NCI-H774 (cell line): Measurements from ENCODE around the gene NECTIN2.
A peak's percentile ranks its signal among the peaks of the same experiment; 100 is the strongest.
"Not testable (repeated sequence)": the region's sequence is repeated elsewhere in the genome, so short reads cannot be mapped to it uniquely, and the experiment has no call there.

Source experiments
- DNase-seq: peaks from one replicate; lab custom pipeline; 2025; lab: John Stamatoyannopoulos, UW

Gene NECTIN2

GRCh38 chr19:44884566-44884965 lies 38.5 kb downstream of the NECTIN2 start:
- DNase-seq = no peak

GRCh38 chr19:44886141-44886540 lies 40.0 kb downstream of the NECTIN2 start:
- DNase-seq = no peak

- no peak for DNase-seq
Measured at GRCh38 chr19:44887648-44888047, 41.6 kb downstream of the NECTIN2 start.

GRCh38 chr19:44888335-44888734 lies 42.2 kb downstream of the NECTIN2 start:
- DNase-seq = not testable (repeated sequence)

- DNase-seq = no peak
Measured at GRCh38 chr19:44889830-44890365, 43.8 kb downstream of the NECTIN2 start.

- peak; percentile 100 for DNase-seq
Measured at GRCh38 chr19:44890366-44891015, 44.4 kb downstream of the NECTIN2 start.

GRCh38 chr19:44891016-44891882 lies 45.2 kb downstream of the NECTIN2 start, which contains the start of gene TOMM40:
Gene TOMM40 (plus strand): TSS chr19:44891254. CDS start chr19:44891416, 162 bp downstream.
- DNase-seq = no peak

GRCh38 chr19:44892932-44893331 lies 46.8 kb downstream of the NECTIN2 start:
- DNase-seq = no peak

- no peak for DNase-seq
Measured at GRCh38 chr19:44893332-44894051, 47.4 kb downstream of the NECTIN2 start.

GRCh38 chr19:44894052-44894400 lies 47.9 kb downstream of the NECTIN2 start:
- DNase-seq = no peak

GRCh38 chr19:44894946-44895345 lies 48.8 kb downstream of the NECTIN2 start:
- no peak for DNase-seq

- no peak for DNase-seq
Measured at GRCh38 chr19:44897835-44898234, 51.7 kb downstream of the NECTIN2 start.

- DNase-seq = no peak
Measured at GRCh38 chr19:44900328-44901244, 54.5 kb downstream of the NECTIN2 start.

GRCh38 chr19:44903216-44903601 lies 57.1 kb downstream of the NECTIN2 start:
- DNase-seq = no peak

GRCh38 chr19:44903602-44904425 lies 57.7 kb downstream of the NECTIN2 start:
- DNase-seq = peak; percentile 14

GRCh38 chr19:44904426-44904994 lies 58.4 kb downstream of the NECTIN2 start:
- no peak for DNase-seq

GRCh38 chr19:44905437-44906160 lies 59.5 kb downstream of the NECTIN2 start, which contains the start of gene APOE:
Gene APOE (plus strand): TSS chr19:44905796. CDS start chr19:44906625, 829 bp downstream.
- no peak for DNase-seq

GRCh38 chr19:44907613-44908012 lies 61.5 kb downstream of the NECTIN2 start:
- DNase-seq = no peak
